ENCODE measurements around the gene C16orf78.

The C16orf78 gene

GRCh38 chr16:49398761-49399160, 25.2 kb downstream of the C16orf78 start:
- DNase-seq: no peak

GRCh38 chr16:49399594-49400364, 26.2 kb downstream of the C16orf78 start:
- DNase-seq: no peak

- DNase-seq: no peak
Measured at GRCh38 chr16:49400611-49401010, 27.0 kb downstream of the C16orf78 start.

GRCh38 chr16:49405123-49405522, 31.5 kb downstream of the C16orf78 start:
- no peak for DNase-seq

- no peak for DNase-seq
Measured at GRCh38 chr16:49405530-49405929, 31.9 kb downstream of the C16orf78 start.

- peak; percentile 62 for DNase-seq
Measured at GRCh38 chr16:49407873-49408550, 34.4 kb downstream of the C16orf78 start.

- DNase-seq: no peak
Measured at GRCh38 chr16:49409121-49409520, 35.5 kb downstream of the C16orf78 start.

- no peak for DNase-seq
Measured at GRCh38 chr16:49410226-49410625, 36.6 kb downstream of the C16orf78 start.

GRCh38 chr16:49411121-49411970, 37.7 kb downstream of the C16orf78 start:
- DNase-seq: no peak

- no peak for DNase-seq
Measured at GRCh38 chr16:49414671-49415070, 41.1 kb downstream of the C16orf78 start.

- no peak for DNase-seq
Measured at GRCh38 chr16:49415083-49415482, 41.5 kb downstream of the C16orf78 start.

GRCh38 chr16:49416001-49416675, 42.5 kb downstream of the C16orf78 start:
- no peak for DNase-seq

GRCh38 chr16:49417354-49417753, 43.8 kb downstream of the C16orf78 start:
- no peak for DNase-seq

- DNase-seq: no peak
Measured at GRCh38 chr16:49419006-49419405, 45.4 kb downstream of the C16orf78 start.

GRCh38 chr16:49419862-49420261, 46.3 kb downstream of the C16orf78 start:
- DNase-seq: no peak

GRCh38 chr16:49422896-49423295, 49.3 kb downstream of the C16orf78 start:
- DNase-seq: no peak

- no peak for DNase-seq
Measured at GRCh38 chr16:49424961-49425360, 51.4 kb downstream of the C16orf78 start.

GRCh38 chr16:49427771-49428170, 54.2 kb downstream of the C16orf78 start:
- DNase-seq: no peak

- DNase-seq: no peak
Measured at GRCh38 chr16:49428808-49429207, 55.2 kb downstream of the C16orf78 start.

- DNase-seq: no peak
Measured at GRCh38 chr16:49431040-49431439, 57.4 kb downstream of the C16orf78 start.

GRCh38 chr16:49431591-49432290, 58.1 kb downstream of the C16orf78 start:
- DNase-seq: no peak

GRCh38 chr16:49434733-49435132, 61.1 kb downstream of the C16orf78 start:
- DNase-seq: no peak

All from activated CD4-positive, CD25-positive, alpha-beta regulatory T cell treated with anti-CD3 and anti-CD28 coated beads, Interleukin-2, amount 50 U/mL, for 72 hours (primary cell).